Testis (tissue), 2 donors: Measurements from ENCODE around the gene MAP4.
"Not testable (repeated sequence)": the region's sequence is repeated elsewhere in the genome, so short reads cannot be mapped to it uniquely, and the experiment has no call there.

Experiments
- POLR2A ChIP-seq: fragments of 450-650 bp; IDR thresholded peaks from one replicate; pipeline ENCODE4 v1.6.1; 2017; ENCODE audit warnings: antibody characterized with exemption, mild to moderate bottlenecking, moderate library complexity
- TF ChIP-seq, protein P1 (sequence below), 3 experiments: fragments of 450-650 bp in 2 of 3; fragments of 200-600 bp in 1 of 3; sonication (generic) in 1 of 3; IDR thresholded peaks; one replicate each; pipeline ENCODE4 v1.5.1; 2016 to 2019; ENCODE audit warnings: antibody characterized with exemption in 3 of 3, mild to moderate bottlenecking in 2 of 3, moderate library complexity in 1 of 3

DNA sequence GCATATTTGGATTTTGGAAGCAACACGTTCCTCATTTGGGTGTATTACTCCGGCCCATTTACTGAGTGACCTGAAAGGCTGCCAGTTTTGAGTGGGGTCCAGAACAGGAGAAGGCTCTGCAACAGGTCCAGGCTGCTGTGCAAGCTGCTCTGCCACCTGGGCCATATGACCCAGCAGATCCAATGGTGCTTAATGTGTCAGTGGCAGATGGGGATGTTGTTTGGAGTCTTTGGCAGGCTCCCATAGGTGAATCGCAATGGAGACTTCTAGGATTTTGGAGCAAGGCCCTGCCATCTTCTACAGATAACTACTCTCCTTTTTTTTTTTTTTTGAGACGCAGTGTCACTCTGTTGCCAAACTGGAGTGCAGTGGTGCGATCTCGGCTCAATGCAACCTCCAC is 8.9 kb downstream of the MAP4 start:
- TF ChIP-seq, protein P1, sequence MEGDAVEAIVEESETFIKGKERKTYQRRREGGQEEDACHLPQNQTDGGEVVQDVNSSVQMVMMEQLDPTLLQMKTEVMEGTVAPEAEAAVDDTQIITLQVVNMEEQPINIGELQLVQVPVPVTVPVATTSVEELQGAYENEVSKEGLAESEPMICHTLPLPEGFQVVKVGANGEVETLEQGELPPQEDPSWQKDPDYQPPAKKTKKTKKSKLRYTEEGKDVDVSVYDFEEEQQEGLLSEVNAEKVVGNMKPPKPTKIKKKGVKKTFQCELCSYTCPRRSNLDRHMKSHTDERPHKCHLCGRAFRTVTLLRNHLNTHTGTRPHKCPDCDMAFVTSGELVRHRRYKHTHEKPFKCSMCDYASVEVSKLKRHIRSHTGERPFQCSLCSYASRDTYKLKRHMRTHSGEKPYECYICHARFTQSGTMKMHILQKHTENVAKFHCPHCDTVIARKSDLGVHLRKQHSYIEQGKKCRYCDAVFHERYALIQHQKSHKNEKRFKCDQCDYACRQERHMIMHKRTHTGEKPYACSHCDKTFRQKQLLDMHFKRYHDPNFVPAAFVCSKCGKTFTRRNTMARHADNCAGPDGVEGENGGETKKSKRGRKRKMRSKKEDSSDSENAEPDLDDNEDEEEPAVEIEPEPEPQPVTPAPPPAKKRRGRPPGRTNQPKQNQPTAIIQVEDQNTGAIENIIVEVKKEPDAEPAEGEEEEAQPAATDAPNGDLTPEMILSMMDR (IDR thresholded peaks at IDR 0.05): not testable (repeated sequence)
- TF ChIP-seq POLR2A: not testable (repeated sequence)
